ENCODE measurements around the gene RNLS. TPM values are rescaled to one million over a fixed set of nuclear protein-coding genes. Genes with fewer than 3 reads are reported as not detected.

The RNLS gene
- total and polyA plus RNA-seq, 2 of the 8 experiments (the other 6 are each of a cell fraction or from before 2014, with no cell fraction given), result 7.5 to 12.7 TPM

DNA sequence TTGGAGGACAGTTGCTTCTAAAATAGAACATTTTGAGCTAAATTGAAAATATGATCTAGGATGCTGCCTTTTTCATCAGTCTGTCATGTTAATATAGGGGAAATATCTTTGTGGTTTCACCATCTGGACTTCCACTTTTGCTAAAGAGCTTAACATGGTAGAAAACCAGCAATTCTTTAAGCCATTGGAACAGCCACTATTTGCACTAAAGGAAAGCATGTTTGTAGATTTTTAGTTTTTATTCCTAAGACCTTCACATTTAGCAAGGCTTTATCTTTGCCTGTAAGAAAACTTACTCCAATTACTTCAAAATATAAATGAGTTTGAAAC is 291.0 kb downstream of the RNLS start:
- no peak overlapping the region for H3K4me2 ChIP-seq (ENCODE audit: insufficient read depth in 1 of 2, low read depth in 2 of 2, low read length in 2 of 2)
- H3K23me2 ChIP-seq (ENCODE audit: low read depth, low read length), result no peaks in the 10 kb centered on the region
- ChIA-PET CTCF (ENCODE audit: partially characterized antibody) (interaction anchor here (0.5 to 1.6 kb wide), 3 partner anchors 11 to 97 kb away, joined by 3 to 12 read pairs (median 4); no protein-coding TSS in a partner anchor), POLR2A (ENCODE audit: partially characterized antibody) (no interaction called here)
- no peak overlapping the region for H3K23ac ChIP-seq (ENCODE audit: insufficient read length)
- H3K9ac ChIP-seq (replicated peaks in 1 of 4; ENCODE audit: extremely low read depth in 1 of 4, low read depth in 3 of 4, low read length in 3 of 4), result no peak overlapping the region
- no peak overlapping the region for H3K14ac ChIP-seq (ENCODE audit: insufficient read length)
- no peaks in the 10 kb centered on the region for H3K79me2 ChIP-seq (ENCODE audit: control insufficient read depth in 1 of 2, insufficient read depth in 2 of 2, low read length in 2 of 2)
- FAIRE-seq (no peak), DNase-seq (ENCODE audit: low read depth in 1 of 2, low spot score in 2 of 2) (no peak)
- no peak overlapping the region for H2AFZ ChIP-seq (ENCODE audit: low read length)
- H3K9me3 ChIP-seq (ENCODE audit: insufficient read depth in 2 of 2, low read depth in 1 of 2, low read length in 1 of 2), result no peaks in the 10 kb centered on the region
- H2BK15ac ChIP-seq (ENCODE audit: low read length), result no peak overlapping the region
- no peak overlapping the region for H4K5ac ChIP-seq (ENCODE audit: insufficient read length, low read depth, low read length)
- no peak overlapping the region for H4K91ac ChIP-seq (replicated peaks; ENCODE audit: insufficient read length, low read length)
- no peak overlapping the region for H2BK20ac ChIP-seq (ENCODE audit: low read length)
- H2BK120ac ChIP-seq (replicated peaks; ENCODE audit: low read depth, low read length), result no peak overlapping the region
- H2BK5ac ChIP-seq (ENCODE audit: low read depth, low read length), result no peak overlapping the region
- no peaks in the 10 kb centered on the region for H3K36me3 ChIP-seq (ENCODE audit: control insufficient read depth in 2 of 4, insufficient read depth in 4 of 4, low read length in 3 of 4)
- no peak overlapping the region for H3K27ac ChIP-seq (ENCODE audit: low read depth, low read length)
- no peak overlapping the region for H2BK12ac ChIP-seq (ENCODE audit: low read depth, low read length)
- no peaks in the 10 kb centered on the region for H3K27me3 ChIP-seq (replicated peaks in 1 of 4; ENCODE audit: control insufficient read depth in 3 of 4, extremely low read depth in 1 of 4, insufficient read depth in 3 of 4, low read length in 3 of 4)
- no peak overlapping the region for H3K56ac ChIP-seq (replicated peaks; ENCODE audit: insufficient read length, low read depth, low read length)
- TF ChIP-seq EP300 (IDR thresholded peaks at IDR 0.05; ENCODE audit: borderline replicate concordance in 1 of 2, low read depth in 2 of 2, low read length in 2 of 2), result no peak
- TF ChIP-seq SAP30 (IDR thresholded peaks at IDR 0.05; ENCODE audit: insufficient read depth, insufficient replicate concordance, low read length), result no peak
- TF ChIP-seq KDM1A (IDR thresholded peaks at IDR 0.05; ENCODE audit: borderline replicate concordance, low read length), result no peak
- TF ChIP-seq, protein P1, sequence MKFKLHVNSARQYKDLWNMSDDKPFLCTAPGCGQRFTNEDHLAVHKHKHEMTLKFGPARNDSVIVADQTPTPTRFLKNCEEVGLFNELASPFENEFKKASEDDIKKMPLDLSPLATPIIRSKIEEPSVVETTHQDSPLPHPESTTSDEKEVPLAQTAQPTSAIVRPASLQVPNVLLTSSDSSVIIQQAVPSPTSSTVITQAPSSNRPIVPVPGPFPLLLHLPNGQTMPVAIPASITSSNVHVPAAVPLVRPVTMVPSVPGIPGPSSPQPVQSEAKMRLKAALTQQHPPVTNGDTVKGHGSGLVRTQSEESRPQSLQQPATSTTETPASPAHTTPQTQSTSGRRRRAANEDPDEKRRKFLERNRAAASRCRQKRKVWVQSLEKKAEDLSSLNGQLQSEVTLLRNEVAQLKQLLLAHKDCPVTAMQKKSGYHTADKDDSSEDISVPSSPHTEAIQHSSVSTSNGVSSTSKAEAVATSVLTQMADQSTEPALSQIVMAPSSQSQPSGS (IDR thresholded peaks at IDR 0.05; ENCODE audit: low read length), result no peak
- TF ChIP-seq JUN (IDR thresholded peaks at IDR 0.05; ENCODE audit: low read depth, low read length), result no peak
- H3K4me1 ChIP-seq (replicated peaks in 1 of 4; ENCODE audit: control insufficient read depth in 3 of 4, insufficient read depth in 4 of 4, low read length in 3 of 4), result no peaks in the 10 kb centered on the region
- H3K79me1 ChIP-seq (ENCODE audit: low read depth, low read length), result no peaks in the 10 kb centered on the region
- H4K8ac ChIP-seq (ENCODE audit: extremely low read depth, insufficient read depth, low read length), result no peak overlapping the region
- no peaks in the 10 kb centered on the region for H4K20me1 ChIP-seq (replicated peaks in 1 of 2; ENCODE audit: control insufficient read depth in 1 of 2, insufficient read depth in 2 of 2, low read length in 2 of 2)
- no peak overlapping the region for H3K4me3 ChIP-seq (ENCODE audit: extremely low read depth in 1 of 4, insufficient read depth in 2 of 4, low read depth in 3 of 4, low read length in 4 of 4)
- H3K18ac ChIP-seq (ENCODE audit: extremely low read depth, low read length), result no peak overlapping the region
- no peak overlapping the region for H2AK5ac ChIP-seq (ENCODE audit: low read depth, low read length)
- no peak overlapping the region for H3K4ac ChIP-seq (replicated peaks; ENCODE audit: insufficient read length, low read depth, low read length)
